NCI-H2171 treated with DMSO at 0.1 percent for 48 hours (cell line): ENCODE measurements around the gene PACSIN2.

Source experiments
- DNase-seq: peaks from one replicate; lab custom pipeline; 2025; lab: John Stamatoyannopoulos, UW

The PACSIN2 gene

GRCh38 chr22:42856865-42857704, 157.9 kb downstream of the PACSIN2 start, which contains the start of gene ARFGAP3:
ARFGAP3 (minus strand) TSS chr22:42857273; CDS start chr22:42857182, 91 bp downstream.
- peak; percentile 91 for DNase-seq

- DNase-seq: peak; percentile 45
Observed at GRCh38 chr22:42856179-42856864, 158.6 kb downstream of the PACSIN2 start.

- no peak for DNase-seq
Observed at GRCh38 chr22:42855721-42856120, 159.2 kb downstream of the PACSIN2 start.

- no peak for DNase-seq
Observed at GRCh38 chr22:42855211-42855610, 159.7 kb downstream of the PACSIN2 start.

GRCh38 chr22:42848941-42849550, 165.9 kb downstream of the PACSIN2 start:
- no peak for DNase-seq

GRCh38 chr22:42847110-42847509, 167.8 kb downstream of the PACSIN2 start:
- DNase-seq: no peak

GRCh38 chr22:42844756-42845155, 170.2 kb downstream of the PACSIN2 start:
- no peak for DNase-seq

- no peak for DNase-seq
Observed at GRCh38 chr22:42842658-42843370, 172.1 kb downstream of the PACSIN2 start.

- DNase-seq: no peak
Observed at GRCh38 chr22:42841444-42841843, 173.5 kb downstream of the PACSIN2 start.

GRCh38 chr22:42837556-42837955, 177.4 kb downstream of the PACSIN2 start:
- DNase-seq: no peak

- no peak for DNase-seq
Observed at GRCh38 chr22:42836026-42836425, 178.9 kb downstream of the PACSIN2 start.

GRCh38 chr22:42834177-42834949, 180.6 kb downstream of the PACSIN2 start:
- DNase-seq: no peak

- DNase-seq: no peak
Observed at GRCh38 chr22:42833104-42833503, 181.8 kb downstream of the PACSIN2 start.

- DNase-seq: no peak
Observed at GRCh38 chr22:42831712-42832111, 183.2 kb downstream of the PACSIN2 start.

GRCh38 chr22:42830161-42830560, 184.8 kb downstream of the PACSIN2 start:
- no peak for DNase-seq

GRCh38 chr22:42829302-42829701, 185.6 kb downstream of the PACSIN2 start:
- DNase-seq: no peak

- DNase-seq: no peak
Observed at GRCh38 chr22:42825796-42826195, 189.2 kb downstream of the PACSIN2 start.

GRCh38 chr22:42821386-42821785, 193.6 kb downstream of the PACSIN2 start:
- no peak for DNase-seq

GRCh38 chr22:42820045-42820763, 194.7 kb downstream of the PACSIN2 start:
- peak; percentile 41 for DNase-seq
